Glutamatergic neuron (in vitro differentiated cells): ENCODE data around the gene KCTD15. TPM values are rescaled to one million over a fixed set of nuclear protein-coding genes. Genes with fewer than 3 reads are reported as not detected.

Experiments used
- DNase-seq: peaks from one replicate; pipeline ENCODE4 v3.0.0; 2022
- H3K27ac Mint-ChIP-seq: one replicate; pipeline ENCODE4 v1.8.0; 2020; ENCODE audit warnings: mild to moderate bottlenecking, mixed read lengths, inconsistent platforms; ENCODE audit not compliant: unreplicated experiment
- H3K27me3 Mint-ChIP-seq: one replicate; pipeline ENCODE4 v1.8.0; 2020; ENCODE audit warnings: mild to moderate bottlenecking, moderate library complexity, mixed read lengths, inconsistent platforms; ENCODE audit not compliant: unreplicated experiment
- H3K36me3 Mint-ChIP-seq: one replicate; pipeline ENCODE4 v1.8.0; 2020; ENCODE audit warnings: mild to moderate bottlenecking, mixed read lengths, inconsistent platforms; ENCODE audit not compliant: unreplicated experiment
- H3K4me1 Mint-ChIP-seq: one replicate; pipeline ENCODE4 v1.8.0; 2020; ENCODE audit warnings: mild to moderate bottlenecking, low read depth, mixed read lengths, inconsistent platforms; ENCODE audit not compliant: unreplicated experiment
- H3K4me3 Mint-ChIP-seq: one replicate; pipeline ENCODE4 v1.8.0; 2020; ENCODE audit warnings: mild to moderate bottlenecking, mixed read lengths, inconsistent platforms; ENCODE audit not compliant: unreplicated experiment
- H3K9me3 Mint-ChIP-seq: one replicate; pipeline ENCODE4 v1.8.0; 2020; ENCODE audit warnings: mild to moderate bottlenecking, moderate library complexity, mixed read lengths, inconsistent platforms; ENCODE audit not compliant: unreplicated experiment
- CTCF ChIP-seq: fragments of 200-600 bp; sonication (generic); IDR thresholded peaks from one replicate; pipeline ENCODE4 v1.5.0; 2021; ENCODE audit not compliant: partially characterized antibody, unreplicated experiment
- total RNA-seq: library from RNA; stranded (reverse); fragmentation: NEBNext Ultra II Directional; extraction: Animal tissue kit (Norgen Biotek cat#: 25700); gene quantifications from one replicate; pipeline ENCODE4 v1.2.1, GENCODE V29; 2021; ENCODE audit not compliant: unreplicated experiment

KCTD15 gene
- total RNA-seq, 1 donor from 2014 or later, result 53.4 TPM

- Mint-ChIP-seq H3K9me3 (peaks cover 7% of the 10 kb centered on the region), H3K4me3 (peak overlapping the region; percentile 34), H3K4me1 (peaks cover 34% of the 10 kb centered on the region), H3K27me3 (peaks cover 11% of the 10 kb centered on the region), H3K27ac (peak overlapping the region; percentile 90), H3K36me3 (no peaks in the 10 kb centered on the region)
- DNase-seq, result no peak
- peak; percentile 10 for TF ChIP-seq CTCF
Measured at GRCh38 chr19:33812388-33813330, 16.0 kb downstream of the KCTD15 start.

- Mint-ChIP-seq H3K27me3 (peaks cover 11% of the 10 kb centered on the region), H3K4me3 (peak overlapping the region; percentile 68), H3K9me3 (peaks cover 7% of the 10 kb centered on the region), H3K27ac (peak overlapping the region; percentile 90), H3K36me3 (no peaks in the 10 kb centered on the region), H3K4me1 (peaks cover 34% of the 10 kb centered on the region)
- peak; percentile 76 for DNase-seq
- TF ChIP-seq CTCF, result no peak
Measured at GRCh38 chr19:33813391-33814101, 16.9 kb downstream of the KCTD15 start.

GRCh38 chr19:33814181-33815165 is 17.8 kb downstream of the KCTD15 start:
- TF ChIP-seq CTCF, result no peak
- peak overlapping the region; percentile 90 for H3K27ac Mint-ChIP-seq
- peaks cover 36% of the 10 kb centered on the region for H3K4me1 Mint-ChIP-seq
- no peaks in the 10 kb centered on the region for H3K36me3 Mint-ChIP-seq
- no peak for DNase-seq
- H3K4me3 Mint-ChIP-seq, result peak overlapping the region; percentile 69
- H3K27me3 Mint-ChIP-seq, result peaks cover 13% of the 10 kb centered on the region
- peaks cover 7% of the 10 kb centered on the region for H3K9me3 Mint-ChIP-seq

GRCh38 chr19:33815380-33816340 is 19.0 kb downstream of the KCTD15 start:
- H3K27ac Mint-ChIP-seq, result no peak overlapping the region

More at GRCh38 chr19:33815380-33816340, 19.0 kb downstream of the KCTD15 start:
- Mint-ChIP-seq H3K4me3 (no peak overlapping the region), H3K36me3 (no peaks in the 10 kb centered on the region), H3K27me3 (peaks cover 10% of the 10 kb centered on the region), H3K9me3 (peaks cover 7% of the 10 kb centered on the region), H3K4me1 (peaks cover 36% of the 10 kb centered on the region)
- TF ChIP-seq CTCF, result no peak
- no peak for DNase-seq
